ENCODE data around the gene DAND5. TPM values are rescaled to one million over a fixed set of nuclear protein-coding genes. Genes with fewer than 3 reads are reported as not detected.

Gene DAND5
- total and polyA plus RNA-seq, 2 of the 13 experiments (the other 11 are each of a cell fraction or from before 2014, with no cell fraction given) = 0.04 TPM; not detected in 1

DNA sequence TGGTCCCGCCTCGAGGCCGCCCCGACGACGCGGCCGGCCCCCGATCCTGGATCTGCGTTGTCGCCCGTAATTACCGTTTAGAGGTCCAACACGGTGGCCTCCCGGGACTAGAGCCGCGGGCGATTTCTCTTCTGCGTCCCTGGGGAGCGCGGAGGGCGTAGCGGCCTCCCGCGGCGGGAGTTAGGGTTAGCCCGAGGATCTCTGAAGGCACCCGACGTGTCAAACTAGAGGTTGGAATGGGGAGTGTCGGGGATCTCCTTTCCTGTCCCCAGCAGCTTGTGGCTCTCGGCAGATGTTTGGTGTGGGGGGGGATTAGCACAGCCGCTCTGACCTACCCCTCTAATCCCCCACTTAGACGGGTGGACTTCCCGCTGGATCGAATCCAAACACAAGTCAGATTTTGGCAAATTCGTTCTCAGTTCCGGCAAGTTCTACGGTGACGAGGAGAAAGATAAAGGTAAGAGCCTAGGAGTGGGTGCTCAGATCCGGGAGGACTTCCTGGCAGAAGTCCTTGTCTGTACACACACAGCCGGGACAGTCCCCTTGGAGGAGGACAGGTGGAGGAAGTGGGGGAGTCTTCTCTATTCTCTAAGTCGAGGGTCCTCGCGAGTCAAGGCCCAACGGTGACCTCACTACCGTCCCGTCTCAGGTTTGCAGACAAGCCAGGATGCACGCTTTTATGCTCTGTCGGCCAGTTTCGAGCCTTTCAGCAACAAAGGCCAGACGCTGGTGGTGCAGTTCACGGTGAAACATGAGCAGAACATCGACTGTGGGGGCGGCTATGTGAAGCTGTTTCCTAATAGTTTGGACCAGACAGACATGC, 30.4 kb upstream of the DAND5 start (continued):
- TF ChIP-seq, protein P1, sequence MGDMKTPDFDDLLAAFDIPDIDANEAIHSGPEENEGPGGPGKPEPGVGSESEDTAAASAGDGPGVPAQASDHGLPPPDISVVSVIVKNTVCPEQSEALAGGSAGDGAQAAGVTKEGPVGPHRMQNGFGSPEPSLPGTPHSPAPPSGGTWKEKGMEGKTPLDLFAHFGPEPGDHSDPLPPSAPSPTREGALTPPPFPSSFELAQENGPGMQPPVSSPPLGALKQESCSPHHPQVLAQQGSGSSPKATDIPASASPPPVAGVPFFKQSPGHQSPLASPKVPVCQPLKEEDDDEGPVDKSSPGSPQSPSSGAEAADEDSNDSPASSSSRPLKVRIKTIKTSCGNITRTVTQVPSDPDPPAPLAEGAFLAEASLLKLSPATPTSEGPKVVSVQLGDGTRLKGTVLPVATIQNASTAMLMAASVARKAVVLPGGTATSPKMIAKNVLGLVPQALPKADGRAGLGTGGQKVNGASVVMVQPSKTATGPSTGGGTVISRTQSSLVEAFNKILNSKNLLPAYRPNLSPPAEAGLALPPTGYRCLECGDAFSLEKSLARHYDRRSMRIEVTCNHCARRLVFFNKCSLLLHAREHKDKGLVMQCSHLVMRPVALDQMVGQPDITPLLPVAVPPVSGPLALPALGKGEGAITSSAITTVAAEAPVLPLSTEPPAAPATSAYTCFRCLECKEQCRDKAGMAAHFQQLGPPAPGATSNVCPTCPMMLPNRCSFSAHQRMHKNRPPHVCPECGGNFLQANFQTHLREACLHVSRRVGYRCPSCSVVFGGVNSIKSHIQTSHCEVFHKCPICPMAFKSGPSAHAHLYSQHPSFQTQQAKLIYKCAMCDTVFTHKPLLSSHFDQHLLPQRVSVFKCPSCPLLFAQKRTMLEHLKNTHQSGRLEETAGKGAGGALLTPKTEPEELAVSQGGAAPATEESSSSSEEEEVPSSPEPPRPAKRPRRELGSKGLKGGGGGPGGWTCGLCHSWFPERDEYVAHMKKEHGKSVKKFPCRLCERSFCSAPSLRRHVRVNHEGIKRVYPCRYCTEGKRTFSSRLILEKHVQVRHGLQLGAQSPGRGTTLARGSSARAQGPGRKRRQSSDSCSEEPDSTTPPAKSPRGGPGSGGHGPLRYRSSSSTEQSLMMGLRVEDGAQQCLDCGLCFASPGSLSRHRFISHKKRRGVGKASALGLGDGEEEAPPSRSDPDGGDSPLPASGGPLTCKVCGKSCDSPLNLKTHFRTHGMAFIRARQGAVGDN (CRISPR knock-in tag; IDR thresholded peaks at IDR 0.05) = peak; percentile 6; the same call in 1 of the 2 replicates
- TF ChIP-seq XBP1 (CRISPR knock-in tag; IDR thresholded peaks at IDR 0.05) = 0 out of 2 replicates have a peak, but pooled peaks have one; percentile 2
- TF ChIP-seq SPEN (CRISPR knock-in tag; IDR thresholded peaks at IDR 0.05; ENCODE audit: low read depth) = no peak
- no peak for TF ChIP-seq CHD4 (IDR thresholded peaks at IDR 0.05; ENCODE audit: borderline replicate concordance, low read length)
- no peak for TF ChIP-seq SRSF1 (optimal IDR thresholded peaks at IDR 0.05; ENCODE audit: low read depth, low read length)
- no peak for TF ChIP-seq KDM4B (CRISPR knock-in tag; IDR thresholded peaks at IDR 0.05)
- TF ChIP-seq ZNF34 (CRISPR knock-in tag; IDR thresholded peaks at IDR 0.05; ENCODE audit: borderline replicate concordance) = peak; percentile 84
- no peak for TF ChIP-seq ZNF550 (CRISPR knock-in tag; IDR thresholded peaks at IDR 0.05; ENCODE audit: borderline replicate concordance)
- TF ChIP-seq, protein P2, sequence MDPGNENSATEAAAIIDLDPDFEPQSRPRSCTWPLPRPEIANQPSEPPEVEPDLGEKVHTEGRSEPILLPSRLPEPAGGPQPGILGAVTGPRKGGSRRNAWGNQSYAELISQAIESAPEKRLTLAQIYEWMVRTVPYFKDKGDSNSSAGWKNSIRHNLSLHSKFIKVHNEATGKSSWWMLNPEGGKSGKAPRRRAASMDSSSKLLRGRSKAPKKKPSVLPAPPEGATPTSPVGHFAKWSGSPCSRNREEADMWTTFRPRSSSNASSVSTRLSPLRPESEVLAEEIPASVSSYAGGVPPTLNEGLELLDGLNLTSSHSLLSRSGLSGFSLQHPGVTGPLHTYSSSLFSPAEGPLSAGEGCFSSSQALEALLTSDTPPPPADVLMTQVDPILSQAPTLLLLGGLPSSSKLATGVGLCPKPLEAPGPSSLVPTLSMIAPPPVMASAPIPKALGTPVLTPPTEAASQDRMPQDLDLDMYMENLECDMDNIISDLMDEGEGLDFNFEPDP (CRISPR knock-in tag; conservative IDR thresholded peaks at IDR 0.05) = 0 out of 2 replicates have a peak, but pooled peaks have one; percentile 59
- TF ChIP-seq ISX (CRISPR knock-in tag; conservative IDR thresholded peaks at IDR 0.05) = 0 out of 2 replicates have a peak, but pooled peaks have one; percentile 16
- TF ChIP-seq, protein P3, sequence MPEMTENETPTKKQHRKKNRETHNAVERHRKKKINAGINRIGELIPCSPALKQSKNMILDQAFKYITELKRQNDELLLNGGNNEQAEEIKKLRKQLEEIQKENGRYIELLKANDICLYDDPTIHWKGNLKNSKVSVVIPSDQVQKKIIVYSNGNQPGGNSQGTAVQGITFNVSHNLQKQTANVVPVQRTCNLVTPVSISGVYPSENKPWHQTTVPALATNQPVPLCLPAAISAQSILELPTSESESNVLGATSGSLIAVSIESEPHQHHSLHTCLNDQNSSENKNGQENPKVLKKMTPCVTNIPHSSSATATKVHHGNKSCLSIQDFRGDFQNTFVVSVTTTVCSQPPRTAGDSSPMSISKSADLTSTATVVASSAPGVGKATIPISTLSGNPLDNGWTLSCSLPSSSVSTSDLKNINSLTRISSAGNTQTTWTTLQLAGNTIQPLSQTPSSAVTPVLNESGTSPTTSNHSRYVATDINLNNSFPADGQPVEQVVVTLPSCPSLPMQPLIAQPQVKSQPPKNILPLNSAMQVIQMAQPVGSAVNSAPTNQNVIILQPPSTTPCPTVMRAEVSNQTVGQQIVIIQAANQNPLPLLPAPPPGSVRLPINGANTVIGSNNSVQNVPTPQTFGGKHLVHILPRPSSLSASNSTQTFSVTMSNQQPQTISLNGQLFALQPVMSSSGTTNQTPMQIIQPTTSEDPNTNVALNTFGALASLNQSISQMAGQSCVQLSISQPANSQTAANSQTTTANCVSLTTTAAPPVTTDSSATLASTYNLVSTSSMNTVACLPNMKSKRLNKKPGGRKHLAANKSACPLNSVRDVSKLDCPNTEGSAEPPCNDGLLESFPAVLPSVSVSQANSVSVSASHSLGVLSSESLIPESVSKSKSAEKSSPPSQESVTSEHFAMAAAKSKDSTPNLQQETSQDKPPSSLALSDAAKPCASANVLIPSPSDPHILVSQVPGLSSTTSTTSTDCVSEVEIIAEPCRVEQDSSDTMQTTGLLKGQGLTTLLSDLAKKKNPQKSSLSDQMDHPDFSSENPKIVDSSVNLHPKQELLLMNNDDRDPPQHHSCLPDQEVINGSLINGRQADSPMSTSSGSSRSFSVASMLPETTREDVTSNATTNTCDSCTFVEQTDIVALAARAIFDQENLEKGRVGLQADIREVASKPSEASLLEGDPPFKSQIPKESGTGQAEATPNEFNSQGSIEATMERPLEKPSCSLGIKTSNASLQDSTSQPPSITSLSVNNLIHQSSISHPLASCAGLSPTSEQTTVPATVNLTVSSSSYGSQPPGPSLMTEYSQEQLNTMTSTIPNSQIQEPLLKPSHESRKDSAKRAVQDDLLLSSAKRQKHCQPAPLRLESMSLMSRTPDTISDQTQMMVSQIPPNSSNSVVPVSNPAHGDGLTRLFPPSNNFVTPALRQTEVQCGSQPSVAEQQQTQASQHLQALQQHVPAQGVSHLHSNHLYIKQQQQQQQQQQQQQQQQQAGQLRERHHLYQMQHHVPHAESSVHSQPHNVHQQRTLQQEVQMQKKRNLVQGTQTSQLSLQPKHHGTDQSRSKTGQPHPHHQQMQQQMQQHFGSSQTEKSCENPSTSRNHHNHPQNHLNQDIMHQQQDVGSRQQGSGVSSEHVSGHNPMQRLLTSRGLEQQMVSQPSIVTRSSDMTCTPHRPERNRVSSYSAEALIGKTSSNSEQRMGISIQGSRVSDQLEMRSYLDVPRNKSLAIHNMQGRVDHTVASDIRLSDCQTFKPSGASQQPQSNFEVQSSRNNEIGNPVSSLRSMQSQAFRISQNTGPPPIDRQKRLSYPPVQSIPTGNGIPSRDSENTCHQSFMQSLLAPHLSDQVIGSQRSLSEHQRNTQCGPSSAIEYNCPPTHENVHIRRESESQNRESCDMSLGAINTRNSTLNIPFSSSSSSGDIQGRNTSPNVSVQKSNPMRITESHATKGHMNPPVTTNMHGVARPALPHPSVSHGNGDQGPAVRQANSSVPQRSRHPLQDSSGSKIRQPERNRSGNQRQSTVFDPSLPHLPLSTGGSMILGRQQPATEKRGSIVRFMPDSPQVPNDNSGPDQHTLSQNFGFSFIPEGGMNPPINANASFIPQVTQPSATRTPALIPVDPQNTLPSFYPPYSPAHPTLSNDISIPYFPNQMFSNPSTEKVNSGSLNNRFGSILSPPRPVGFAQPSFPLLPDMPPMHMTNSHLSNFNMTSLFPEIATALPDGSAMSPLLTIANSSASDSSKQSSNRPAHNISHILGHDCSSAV (CRISPR knock-in tag; IDR thresholded peaks at IDR 0.05; ENCODE audit: borderline replicate concordance) = 0 out of 2 replicates have a peak, but pooled peaks have one; percentile 22
- TF ChIP-seq, protein P4, sequence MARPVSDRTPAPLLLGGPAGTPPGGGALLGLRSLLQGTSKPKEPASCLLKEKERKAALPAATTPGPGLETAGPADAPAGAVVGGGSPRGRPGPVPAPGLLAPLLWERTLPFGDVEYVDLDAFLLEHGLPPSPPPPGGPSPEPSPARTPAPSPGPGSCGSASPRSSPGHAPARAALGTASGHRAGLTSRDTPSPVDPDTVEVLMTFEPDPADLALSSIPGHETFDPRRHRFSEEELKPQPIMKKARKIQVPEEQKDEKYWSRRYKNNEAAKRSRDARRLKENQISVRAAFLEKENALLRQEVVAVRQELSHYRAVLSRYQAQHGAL (CRISPR knock-in tag; IDR thresholded peaks at IDR 0.05; ENCODE audit: not compliant biosample characterization) = peak; percentile 48

Data from HepG2 (cell line).